GM19397 (cell line): ENCODE results near the gene CA4.
"Not testable (repeated sequence)": the region's sequence is repeated elsewhere in the genome, so short reads cannot be mapped to it uniquely, and the experiment has no call there.

Experiments used
- ATAC-seq: cut with Tn5 transposase; IDR thresholded peaks from one replicate; pipeline ENCODE4 v1.9.1; 2021; ENCODE audit warnings: mild to moderate bottlenecking, moderate library complexity; ENCODE audit not compliant: unreplicated experiment

The CA4 gene

DNA sequence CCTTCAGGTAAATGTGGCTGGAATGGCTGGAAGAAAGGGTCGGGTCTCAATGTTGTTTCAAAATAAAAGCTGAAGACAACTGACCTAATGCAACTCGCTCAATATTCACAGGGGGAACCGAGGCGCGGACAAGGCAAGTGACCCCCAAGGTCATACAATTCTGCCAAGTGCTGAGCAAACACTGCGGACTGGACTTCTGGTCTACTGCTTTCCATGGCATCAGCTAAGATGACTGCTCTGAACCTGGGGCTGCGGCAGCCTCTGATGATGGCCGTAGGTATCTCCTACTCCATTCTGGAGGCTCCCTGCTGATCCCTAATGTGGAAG is 21.9 kb downstream of the CA4 start:
- no peak for ATAC-seq

DNA sequence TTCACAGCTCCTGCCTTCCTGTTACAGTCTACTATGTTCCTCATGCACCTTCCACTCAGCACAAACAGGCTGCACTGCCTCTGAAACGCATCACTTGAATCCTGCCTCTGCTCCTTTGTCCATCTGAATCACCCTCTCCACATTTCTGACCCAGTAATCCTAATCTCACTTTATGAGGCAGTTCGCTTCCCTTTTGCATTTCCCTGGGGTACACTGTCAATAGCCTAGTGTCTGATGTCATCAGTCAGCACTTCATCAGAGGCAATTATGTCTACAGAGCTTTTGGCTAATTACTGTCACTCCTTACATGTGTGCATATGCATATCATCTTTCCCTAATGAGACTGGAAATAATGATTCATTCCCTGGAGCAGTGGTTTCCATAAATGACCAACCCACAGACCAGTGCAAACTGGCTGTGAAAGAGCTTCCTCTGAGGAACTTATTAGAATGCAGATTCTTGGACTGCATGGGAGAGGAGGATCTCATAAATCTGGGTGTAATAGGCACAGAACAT is 23.6 kb downstream of the CA4 start:
- ATAC-seq = no peak

DNA sequence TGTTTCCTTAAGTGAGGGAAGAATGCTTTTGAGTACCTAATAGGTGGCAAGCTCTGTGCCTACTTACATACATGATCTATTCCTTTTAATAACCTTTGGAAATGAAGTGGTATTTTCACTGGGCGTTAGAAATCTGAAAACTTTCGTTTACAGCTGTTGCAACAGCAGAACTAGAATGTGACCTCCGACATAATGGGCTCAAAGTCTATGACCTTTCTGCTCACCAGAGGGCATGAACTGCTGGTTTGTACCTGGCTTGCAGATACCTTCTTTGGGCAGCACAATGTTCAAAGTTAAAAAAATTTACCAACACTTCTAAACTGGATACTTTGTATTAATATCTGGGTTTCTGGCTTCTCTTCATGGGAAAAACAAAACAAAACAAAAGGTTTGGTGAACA is 24.3 kb downstream of the CA4 start:
- ATAC-seq = no peak

DNA sequence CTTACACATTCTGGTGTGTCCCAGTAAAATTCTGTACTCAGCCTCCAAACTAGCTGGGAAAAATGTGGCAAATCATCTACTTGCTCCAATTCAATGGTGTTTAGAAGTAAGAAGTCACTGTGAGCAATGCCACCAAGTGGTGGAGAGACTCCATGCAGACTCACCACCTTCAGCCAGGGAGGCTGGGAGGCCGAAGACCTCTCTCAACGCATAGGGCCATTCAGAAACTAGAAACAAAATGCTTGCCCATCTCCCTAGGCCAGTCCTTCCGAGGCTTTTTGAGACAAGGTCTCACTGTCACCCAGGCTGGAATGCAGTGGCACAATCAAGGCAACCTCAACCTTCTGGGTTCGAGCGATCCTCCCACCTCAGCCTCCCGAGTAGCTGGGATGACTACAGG is 25.0 kb downstream of the CA4 start:
- not testable (repeated sequence) for ATAC-seq

DNA sequence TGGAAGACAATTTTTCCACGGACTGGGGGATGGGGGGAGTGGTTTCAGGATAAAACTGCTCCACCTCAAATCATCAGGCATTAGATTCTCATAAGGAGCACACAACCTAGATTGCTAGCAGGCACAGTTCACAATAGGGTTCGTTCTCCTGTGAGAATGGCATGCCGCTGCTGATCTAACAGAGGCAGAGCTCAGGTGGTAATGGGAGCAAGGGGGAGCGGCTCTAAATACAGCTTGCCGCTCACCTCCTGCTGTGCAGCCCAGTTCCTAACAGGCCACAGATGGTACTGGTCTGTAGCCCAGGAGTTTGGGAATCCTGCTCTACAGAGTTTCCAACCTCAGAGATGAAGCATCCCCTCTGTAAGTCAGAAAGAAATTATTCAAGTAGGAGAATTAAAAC is 27.0 kb downstream of the CA4 start:
- not testable (repeated sequence) for ATAC-seq

DNA sequence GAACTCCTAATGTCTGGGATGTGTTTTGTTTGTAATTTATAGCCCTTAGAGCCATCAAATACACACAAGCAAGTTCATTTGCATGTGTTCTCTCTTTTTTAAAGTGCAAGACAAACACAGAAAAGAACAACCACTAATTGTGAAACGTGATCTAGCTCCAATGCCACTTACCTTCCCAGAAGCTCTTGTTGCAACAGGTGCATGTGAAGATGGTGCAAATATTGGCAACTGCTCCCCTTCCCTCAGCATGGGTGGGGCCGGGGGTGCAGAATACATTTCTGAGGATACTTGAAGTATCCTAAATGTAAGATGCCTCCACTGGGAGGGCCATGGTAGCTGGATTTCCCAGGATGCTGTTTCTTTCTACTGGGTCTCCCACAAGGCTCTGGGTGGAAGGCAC is 28.4 kb downstream of the CA4 start:
- ATAC-seq = not testable (repeated sequence)

DNA sequence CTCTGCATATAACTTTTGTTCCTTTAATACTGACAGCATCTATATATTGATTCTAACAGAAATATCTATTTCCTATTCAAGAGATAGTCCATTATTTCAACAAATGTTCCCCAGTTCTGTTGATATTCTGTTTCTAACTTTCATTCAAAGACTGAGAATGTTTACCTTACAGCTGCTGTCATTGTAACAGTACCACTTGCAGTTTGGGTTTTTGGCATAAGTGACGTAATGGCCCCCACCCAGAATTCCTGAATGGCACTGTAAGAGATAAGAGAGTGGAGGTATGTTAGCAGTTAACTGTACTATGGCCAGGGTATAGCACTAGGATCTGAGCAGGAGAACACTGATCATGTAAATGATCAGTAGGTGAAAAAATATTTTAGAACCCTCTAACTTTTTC is 30.6 kb downstream of the CA4 start:
- not testable (repeated sequence) for ATAC-seq

DNA sequence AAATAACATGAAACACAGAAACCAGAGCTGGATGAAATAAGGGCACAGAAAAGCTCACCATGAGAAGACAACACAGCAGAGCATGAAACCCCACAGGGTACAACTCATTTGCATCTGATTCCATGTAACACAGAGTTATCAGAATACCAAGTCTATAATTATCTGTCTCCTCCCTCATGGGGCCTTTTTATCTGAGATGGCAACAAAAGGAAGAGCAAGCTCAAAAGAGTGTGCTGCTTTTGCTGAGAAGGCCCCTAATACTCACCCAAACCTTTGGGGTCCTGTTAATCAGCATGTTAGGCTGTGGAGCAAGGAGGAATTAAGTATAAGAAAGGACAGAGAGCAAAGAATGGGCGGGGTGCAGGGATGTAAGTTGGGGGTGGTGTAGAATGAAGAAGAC is 36.6 kb downstream of the CA4 start:
- not testable (repeated sequence) for ATAC-seq

DNA sequence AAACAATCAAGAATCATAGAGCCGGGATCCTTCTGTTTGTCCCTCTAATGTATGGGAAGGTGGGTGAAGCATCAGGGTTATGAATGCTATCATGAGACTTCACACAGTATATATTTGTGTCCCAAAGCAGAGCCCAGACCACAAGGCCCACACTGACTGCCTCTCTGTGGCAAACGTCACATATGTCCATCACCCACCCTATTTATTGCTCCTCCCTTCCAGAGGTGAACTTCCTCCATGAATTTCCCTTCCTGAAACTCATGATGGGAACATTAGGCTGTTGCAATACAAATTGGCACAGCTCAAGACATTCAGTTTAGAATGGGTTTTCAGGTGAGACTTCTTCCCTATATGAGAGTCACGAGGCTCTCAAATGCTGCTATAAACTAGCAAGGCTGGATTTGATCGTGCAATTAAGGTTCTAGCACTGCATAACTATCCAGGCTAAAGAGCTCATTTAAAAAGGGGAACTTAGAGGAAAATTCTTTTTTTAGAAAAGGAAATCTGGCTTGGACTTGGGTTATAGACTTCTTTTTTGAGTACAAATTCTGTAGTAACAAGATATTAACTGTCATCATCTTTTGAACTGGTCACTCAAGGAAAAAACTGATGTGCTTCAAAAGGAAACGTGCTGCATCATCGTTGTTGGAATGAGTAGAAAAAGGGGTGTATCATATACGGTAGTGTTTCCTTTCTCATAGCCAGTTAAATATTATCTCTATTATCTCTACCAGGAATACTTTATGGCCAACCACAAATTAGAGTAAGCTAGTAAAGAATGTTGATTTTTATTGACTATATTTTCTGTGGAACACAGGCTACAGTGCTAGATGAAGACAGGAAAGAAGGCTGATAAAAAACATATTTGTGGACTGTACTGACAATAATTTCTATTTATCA is 37.3 kb downstream of the CA4 start:
- ATAC-seq = not testable (repeated sequence)

DNA sequence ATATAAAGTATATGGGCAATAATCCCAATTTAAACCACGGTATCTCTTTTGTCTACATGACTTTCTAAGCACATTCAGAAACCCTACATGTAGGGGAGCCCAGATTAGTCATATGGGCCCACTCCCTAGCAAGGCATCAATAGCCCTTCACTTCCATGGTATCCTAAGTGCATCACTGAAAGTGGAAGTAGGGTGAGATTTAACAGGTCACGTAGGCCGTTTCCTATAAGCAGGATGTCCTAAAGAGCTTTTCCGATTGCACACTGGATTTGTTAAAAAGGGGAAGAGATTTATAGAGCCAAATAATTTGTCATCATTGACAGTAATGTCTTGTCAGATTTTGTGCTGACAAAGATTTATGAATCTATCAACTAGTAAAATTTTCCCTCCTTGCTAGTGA is 39.0 kb downstream of the CA4 start:
- no peak for ATAC-seq

DNA sequence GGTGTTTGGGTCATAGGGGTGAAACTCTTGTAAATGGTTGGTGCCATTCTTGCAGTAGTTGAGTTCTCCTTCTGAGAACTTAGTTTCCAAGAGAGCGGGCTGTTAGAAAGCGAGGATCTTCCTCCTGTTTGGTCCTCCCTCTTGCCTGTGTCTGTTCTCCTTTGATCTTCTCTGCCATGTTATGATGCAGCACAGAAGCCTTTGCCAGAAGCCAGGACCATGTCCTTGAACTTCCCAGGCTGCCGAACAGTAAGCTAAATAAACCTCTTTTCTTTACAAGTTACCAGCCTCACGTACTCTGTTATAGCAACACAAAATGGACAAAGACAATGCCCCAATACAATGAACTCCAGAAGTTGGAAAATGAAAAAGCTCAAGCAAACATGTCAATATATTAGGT is 40.3 kb downstream of the CA4 start:
- ATAC-seq = not testable (repeated sequence)

DNA sequence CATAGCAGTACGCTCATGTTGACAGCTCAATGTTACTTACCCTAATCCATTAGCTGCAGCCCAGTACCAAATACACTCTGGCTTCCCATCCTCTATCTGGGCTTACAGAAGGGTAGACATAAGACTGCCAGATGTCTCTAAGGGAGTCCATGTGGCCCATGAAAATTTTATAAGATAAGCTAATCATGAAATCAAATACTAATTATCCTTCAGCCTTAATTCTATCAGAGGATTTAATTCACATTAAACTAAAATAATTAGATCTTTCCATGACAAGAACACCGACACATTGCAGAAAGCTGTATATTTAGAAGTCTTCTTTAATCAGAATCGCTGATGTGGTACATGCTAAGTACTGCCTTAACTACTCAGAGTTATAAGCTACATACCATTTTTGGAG is 43.3 kb downstream of the CA4 start:
- not testable (repeated sequence) for ATAC-seq

DNA sequence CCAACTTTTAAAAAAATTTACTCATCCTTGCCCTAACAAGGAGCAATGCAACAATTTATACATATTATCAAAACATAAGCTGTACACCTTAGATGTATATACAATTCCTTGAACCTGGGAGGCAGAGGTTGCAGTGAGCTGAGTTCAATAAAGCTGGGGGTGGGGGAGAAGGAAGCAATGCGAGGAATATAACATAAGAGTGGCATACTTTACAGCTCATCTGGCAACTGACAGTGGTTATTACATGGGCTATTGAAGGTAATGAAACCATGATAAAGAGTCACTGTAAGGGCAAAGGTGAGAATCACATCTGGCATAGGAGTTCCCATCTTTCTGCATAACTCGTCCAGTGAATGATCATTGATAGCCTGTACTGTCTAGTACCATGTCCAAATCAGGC is 43.7 kb downstream of the CA4 start:
- no peak for ATAC-seq

DNA sequence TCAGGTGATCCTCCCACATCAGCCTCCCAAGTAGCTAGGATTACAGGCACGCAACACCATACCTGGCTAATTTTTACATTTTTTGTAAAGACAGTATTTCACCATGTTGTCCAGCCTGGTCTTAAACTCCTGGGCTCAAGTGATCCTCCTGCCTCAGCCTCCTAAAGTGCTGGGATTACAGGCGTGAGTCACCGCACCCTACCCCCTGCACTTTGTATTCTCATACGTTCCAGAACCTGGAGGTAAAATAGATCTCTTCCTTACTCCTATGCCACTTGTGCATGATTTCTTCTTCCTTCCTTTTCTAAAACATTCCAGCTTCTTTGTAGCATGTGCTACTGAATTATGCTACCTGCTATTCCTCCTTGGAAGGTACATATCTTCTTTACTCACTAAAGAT is 44.4 kb downstream of the CA4 start:
- ATAC-seq = not testable (repeated sequence)

DNA sequence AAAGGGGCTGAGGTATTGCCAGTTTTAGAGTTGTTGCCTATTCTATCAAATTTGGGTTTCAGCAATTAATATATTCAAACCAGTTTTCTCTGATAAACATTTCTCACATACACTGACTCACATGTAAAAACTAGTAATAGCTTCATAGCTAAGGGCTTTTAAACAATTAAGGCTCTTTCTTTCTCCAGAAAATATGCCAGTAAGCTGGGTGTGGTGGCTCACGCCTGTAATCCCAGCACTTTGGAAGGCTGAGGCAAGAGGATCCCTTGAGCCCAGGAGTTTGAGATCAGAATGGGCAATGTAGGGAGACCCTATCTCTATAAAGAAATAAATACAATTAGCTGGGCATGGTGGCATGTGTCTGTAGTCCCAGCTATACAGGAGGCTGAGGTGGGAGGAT is 48.9 kb downstream of the CA4 start:
- not testable (repeated sequence) for ATAC-seq

DNA sequence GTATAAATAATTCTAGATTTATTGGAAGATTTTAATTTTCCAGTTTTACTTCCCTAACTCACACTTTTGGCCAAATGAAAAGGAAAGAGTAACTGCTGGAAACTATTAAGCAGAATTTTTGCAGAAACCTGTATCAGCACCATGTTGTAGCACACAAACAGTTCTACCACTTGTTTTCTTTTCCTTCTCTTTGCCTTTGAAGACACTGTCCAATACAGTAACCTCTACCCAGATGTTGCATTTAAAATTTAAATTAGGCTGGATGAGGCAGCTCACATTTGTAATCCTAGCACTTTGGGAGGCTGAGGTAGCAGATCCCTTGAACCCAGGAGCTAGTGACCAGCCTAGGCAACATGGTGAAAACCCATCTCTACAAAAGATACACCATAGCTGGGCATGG is 56.0 kb downstream of the CA4 start:
- ATAC-seq = not testable (repeated sequence)

DNA sequence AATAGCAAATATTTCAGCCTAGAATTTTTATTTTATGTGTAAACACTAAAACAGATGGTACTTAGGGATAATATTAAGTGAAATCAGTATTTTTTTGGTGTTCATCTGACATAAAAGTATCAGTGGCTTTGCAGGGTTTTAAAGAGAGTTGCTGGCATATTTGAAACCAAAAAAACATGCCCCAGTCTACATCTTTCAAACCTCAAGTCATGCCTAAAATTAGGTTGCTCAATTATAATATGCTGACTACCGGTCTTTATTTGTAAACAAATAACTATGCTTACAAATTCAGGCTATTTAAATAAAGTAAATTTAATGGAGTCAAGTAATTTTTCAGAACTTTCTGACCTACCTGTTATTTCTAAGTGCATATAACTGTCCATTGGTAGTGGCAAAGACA is 58.5 kb downstream of the CA4 start:
- ATAC-seq = not testable (repeated sequence)
